PC-9 (cell line): ENCODE results near the gene SYT11. TPM values are rescaled to one million over a fixed set of nuclear protein-coding genes. Genes with fewer than 3 reads are reported as not detected.

Source experiments
- BruUV-seq: library from RNA; stranded (reverse); fragments of 400-500 nt; replicated peaks from 2 replicates; lab custom pipeline; 2021; lab: Mats Ljungman, UMichigan
- CTCF ChIA-PET: fragments of 300-600 bp; sonication (Branson Sonifier 250); formaldehyde crosslinking; loops from one replicate; lab custom pipeline; 2022; ENCODE audit warnings: antibody characterized with exemption; lab: Charles Lee
- POLR2A ChIA-PET: fragments of 300-600 bp; sonication (Branson Sonifier 250); formaldehyde crosslinking; loops from one replicate; lab custom pipeline; 2022; ENCODE audit warnings: antibody characterized with exemption; ENCODE audit not compliant: unreplicated experiment; lab: Charles Lee
- DNase-seq, 2 experiments: peaks; one replicate each; pipeline versions ENCODE4 v3.0.0 to v3.0.0-alpha.2; 2015 to 2022; ENCODE audit warnings: mixed read lengths in 1 of 2
- H2AFZ ChIP-seq: fragments of 200-600 bp; sonication (generic); 2 replicates; pipeline ENCODE4 v1.8.1; 2017; ENCODE audit warnings: antibody characterized with exemption
- H3F3A ChIP-seq: fragments of 200-600 bp; sonication (generic); 2 replicates; pipeline ENCODE4 v1.8.1; 2017; ENCODE audit warnings: antibody characterized with exemption, mild to moderate bottlenecking, low read depth; ENCODE audit not compliant: insufficient read depth
- H3K27ac ChIP-seq: fragments of 200-600 bp; sonication (generic); 2 replicates; pipeline ENCODE4 v1.6.1; 2016; ENCODE audit warnings: mixed run types
- H3K27me3 ChIP-seq: fragments of 200-600 bp; sonication (generic); 2 replicates; pipeline ENCODE4 v1.6.1; 2016; ENCODE audit warnings: low read depth, mixed run types; ENCODE audit not compliant: insufficient read depth
- H3K36me3 ChIP-seq: fragments of 200-600 bp; sonication (generic); 2 replicates; pipeline ENCODE4 v1.6.1; 2016; ENCODE audit warnings: low read depth, mixed run types
- H3K4me1 ChIP-seq: fragments of 200-600 bp; sonication (generic); replicated peaks from 2 replicates; pipeline ENCODE4 v1.6.1; 2016; ENCODE audit warnings: mixed run types; ENCODE audit not compliant: insufficient read depth
- H3K4me2 ChIP-seq: fragments of 200-600 bp; sonication (generic); 2 replicates; pipeline ENCODE4 v1.6.1; 2017; ENCODE audit warnings: mixed run types
- H3K4me3 ChIP-seq: fragments of 200-600 bp; sonication (generic); 2 replicates; pipeline ENCODE4 v1.6.1; 2016; ENCODE audit warnings: mixed run types
- H3K79me2 ChIP-seq: fragments of 200-600 bp; sonication (generic); 2 replicates; pipeline ENCODE4 v1.6.1; 2017; ENCODE audit warnings: low read depth, mixed run types
- H3K9me2 ChIP-seq: fragments of 200-600 bp; sonication (generic); 2 replicates; pipeline ENCODE4 v1.8.1; 2017; ENCODE audit warnings: mild to moderate bottlenecking; ENCODE audit not compliant: insufficient read depth
- H3K9me3 ChIP-seq: fragments of 200-600 bp; sonication (generic); 2 replicates; pipeline ENCODE4 v1.8.1; 2016; ENCODE audit warnings: low read depth; ENCODE audit not compliant: insufficient read depth
- H4K20me1 ChIP-seq: fragments of 200-600 bp; sonication (generic); 2 replicates; pipeline ENCODE4 v1.8.1; 2017; ENCODE audit not compliant: insufficient read depth
- EZH2 ChIP-seq: fragments of 200-600 bp; sonication (generic); IDR thresholded peaks from 2 replicates; pipeline ENCODE4 v1.8.0; 2017; ENCODE audit warnings: antibody characterized with exemption, low read depth
- intact Hi-C: fragments of 100-400 bp; cut with micrococcal nuclease; formaldehyde crosslinking; loops from one replicate; pipeline ENCODE4 v1.10.0; 2022; ENCODE audit not compliant: unreplicated experiment
- total RNA-seq: library from RNA; stranded (reverse); gene quantifications from 2 replicates; pipeline ENCODE4 v1.2.3, GENCODE V29; 2021
- TF ChIP-seq, protein P1 (sequence below): fragments of 200-600 bp; sonication (generic); conservative IDR thresholded peaks from 2 replicates; pipeline ENCODE4 v1.6.1; 2017; ENCODE audit warnings: mixed run types, antibody characterized with exemption, mild to moderate bottlenecking, moderate library complexity

SYT11 gene
- total RNA-seq, 1 experiment from 2014 or later = 0.09 TPM

GRCh38 chr1:155913969-155914757, 54.8 kb downstream of the SYT11 start:
- Histone ChIP-seq H3K79me2 (peaks cover 19% of the 10 kb centered on the region), H3K27ac (peak overlapping the region; percentile 94), H3K9me2 (no peaks in the 10 kb centered on the region), H2AFZ (no peak overlapping the region), H3K4me2 (no peak overlapping the region), H3F3A (peaks cover 93% of the 10 kb centered on the region), H3K36me3 (peaks cover 61% of the 10 kb centered on the region), H3K4me1 (peaks cover 43% of the 10 kb centered on the region), H4K20me1 (peaks cover 18% of the 10 kb centered on the region), H3K9me3 (no peaks in the 10 kb centered on the region), H3K4me3 (no peak overlapping the region), H3K27me3 (no peaks in the 10 kb centered on the region)
- ChIA-PET POLR2A (interaction anchor here (0.6 kb wide), 1 partner anchor 209 kb away, joined by 3 read pairs; no protein-coding TSS in a partner anchor), CTCF (no interaction called here)
- no peak for DNase-seq
- intact Hi-C loops = loop anchor here (5.0 kb wide), 1 partner anchor 57 kb away; the partner anchor contains the start of genes GON4L and SYT11
- no TSS peak for BruUV-seq
- no peak for TF ChIP-seq EZH2
- TF ChIP-seq, protein P1, sequence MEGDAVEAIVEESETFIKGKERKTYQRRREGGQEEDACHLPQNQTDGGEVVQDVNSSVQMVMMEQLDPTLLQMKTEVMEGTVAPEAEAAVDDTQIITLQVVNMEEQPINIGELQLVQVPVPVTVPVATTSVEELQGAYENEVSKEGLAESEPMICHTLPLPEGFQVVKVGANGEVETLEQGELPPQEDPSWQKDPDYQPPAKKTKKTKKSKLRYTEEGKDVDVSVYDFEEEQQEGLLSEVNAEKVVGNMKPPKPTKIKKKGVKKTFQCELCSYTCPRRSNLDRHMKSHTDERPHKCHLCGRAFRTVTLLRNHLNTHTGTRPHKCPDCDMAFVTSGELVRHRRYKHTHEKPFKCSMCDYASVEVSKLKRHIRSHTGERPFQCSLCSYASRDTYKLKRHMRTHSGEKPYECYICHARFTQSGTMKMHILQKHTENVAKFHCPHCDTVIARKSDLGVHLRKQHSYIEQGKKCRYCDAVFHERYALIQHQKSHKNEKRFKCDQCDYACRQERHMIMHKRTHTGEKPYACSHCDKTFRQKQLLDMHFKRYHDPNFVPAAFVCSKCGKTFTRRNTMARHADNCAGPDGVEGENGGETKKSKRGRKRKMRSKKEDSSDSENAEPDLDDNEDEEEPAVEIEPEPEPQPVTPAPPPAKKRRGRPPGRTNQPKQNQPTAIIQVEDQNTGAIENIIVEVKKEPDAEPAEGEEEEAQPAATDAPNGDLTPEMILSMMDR = no peak

DNA sequence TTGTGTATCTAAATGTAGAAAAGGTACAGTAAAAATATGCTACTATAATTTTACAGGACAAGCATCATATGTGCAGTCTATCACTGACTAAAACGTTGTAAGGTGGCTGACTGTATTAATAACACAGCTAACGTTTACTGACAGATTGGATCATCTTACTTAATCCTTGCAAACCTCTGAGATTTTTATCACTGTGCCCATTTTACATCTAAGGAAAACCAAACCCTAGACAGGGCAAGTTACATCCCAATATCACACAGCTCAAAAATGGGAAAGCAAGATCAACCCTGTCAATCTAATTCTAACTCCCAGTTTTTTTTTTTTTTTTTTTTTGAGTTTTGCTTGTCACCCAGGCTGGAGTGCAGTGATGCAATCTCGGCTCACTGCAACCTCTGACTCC, 59.3 kb downstream of the SYT11 start:
- Histone ChIP-seq H4K20me1 (peaks cover 39% of the 10 kb centered on the region), H3K27me3 (no peaks in the 10 kb centered on the region), H3K9me2 (no peaks in the 10 kb centered on the region), H3K36me3 (peaks cover 76% of the 10 kb centered on the region), H3K9me3 (no peaks in the 10 kb centered on the region), H2AFZ (no peak overlapping the region), H3F3A (peaks cover 93% of the 10 kb centered on the region), H3K79me2 (peaks cover 15% of the 10 kb centered on the region; the same call in 1 of the 2 replicates), H3K27ac (no peak overlapping the region), H3K4me3 (no peak overlapping the region), H3K4me1 (peaks cover 12% of the 10 kb centered on the region), H3K4me2 (no peak overlapping the region)
- ChIA-PET CTCF (no interaction called here), POLR2A (no interaction called here)
- intact Hi-C loops = no loop called here
- DNase-seq = no peak
- TF ChIP-seq, protein P1 = no peak
- TF ChIP-seq EZH2 = no peak
- BruUV-seq = no TSS peak

DNA sequence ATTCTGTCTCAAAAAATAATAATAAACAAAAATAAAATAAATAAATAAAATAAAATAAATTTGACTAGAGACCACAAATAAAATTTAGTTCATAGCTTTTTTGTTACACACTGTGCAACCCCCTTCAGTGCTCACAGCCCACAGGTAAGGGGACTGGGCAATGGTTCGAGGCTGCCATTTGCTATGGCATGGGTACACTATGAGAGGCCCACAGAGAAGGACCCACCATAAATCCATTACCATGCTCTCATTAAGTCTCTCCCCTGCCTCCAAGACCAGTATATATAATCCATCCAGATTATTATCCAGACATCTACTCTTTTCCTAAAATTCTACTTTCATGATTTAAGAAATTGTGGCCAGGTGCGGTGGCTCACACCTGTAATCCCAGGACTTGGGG, 60.4 kb downstream of the SYT11 start:
- Histone ChIP-seq H3K9me3 (no peaks in the 10 kb centered on the region), H3K36me3 (peaks cover 73% of the 10 kb centered on the region), H3K27me3 (no peaks in the 10 kb centered on the region), H3F3A (peaks cover 92% of the 10 kb centered on the region), H3K9me2 (no peaks in the 10 kb centered on the region), H3K4me1 (peaks cover 6% of the 10 kb centered on the region), H3K79me2 (peaks cover 15% of the 10 kb centered on the region; the same call in 1 of the 2 replicates), H3K27ac (no peak overlapping the region), H3K4me2 (no peak overlapping the region), H4K20me1 (peaks cover 44% of the 10 kb centered on the region), H2AFZ (no peak overlapping the region), H3K4me3 (no peak overlapping the region)
- POLR2A ChIA-PET = no interaction called here
- intact Hi-C loops = no loop called here
- TF ChIP-seq, protein P1 = no peak
- no peak for TF ChIP-seq EZH2
- CTCF ChIA-PET = no interaction called here
- BruUV-seq = no TSS peak
- no peak for DNase-seq
